CD14-positive monocyte (primary cell): ENCODE results near the gene PAPPA. TPM values are rescaled to one million over a fixed set of nuclear protein-coding genes. Genes with fewer than 3 reads are reported as not detected.

ENCODE experiments used
- DNase-seq, 3 donors: peaks; one replicate each; pipeline ENCODE4 v3.0.0-alpha.2; 2011 to 2022
- H2AFZ ChIP-seq: 2 replicates; pipeline ENCODE4 v1.6.0; 2012; ENCODE audit warnings: mild to moderate bottlenecking, low read depth, low read length, inconsistent platforms; ENCODE audit not compliant: insufficient read depth, poor library complexity, severe bottlenecking
- H3K27ac ChIP-seq, 2 donors: 1 replicate in 1 of 2; 2 replicates in 1 of 2; pipeline ENCODE4 v1.5.1; 2012 to 2013; ENCODE audit warnings: low read length in 2 of 2, control low read depth in 1 of 2, inconsistent platforms in 1 of 2, low read depth in 1 of 2, mild to moderate bottlenecking in 1 of 2
- H3K27me3 ChIP-seq, 2 donors: one replicate each; pipeline versions ENCODE4 v1.6.0 to v1.6.1; 2011 to 2013; ENCODE audit warnings: low read length in 2 of 2; ENCODE audit not compliant: control insufficient read depth in 2 of 2, insufficient read depth in 2 of 2
- H3K36me3 ChIP-seq, 2 donors: replicated peaks in 1 of 2; 1 replicate in 1 of 2; 2 replicates in 1 of 2; pipeline versions ENCODE4 v1.5.1 to v1.6.1; 2012 to 2013; ENCODE audit warnings: low read length in 2 of 2, control low read depth in 1 of 2, inconsistent platforms in 1 of 2, mild to moderate bottlenecking in 1 of 2; ENCODE audit not compliant: insufficient read depth in 2 of 2, control insufficient read depth in 1 of 2
- H3K4me1 ChIP-seq, 2 donors: 1 replicate in 1 of 2; 2 replicates in 1 of 2; pipeline versions ENCODE4 v1.5.1 to v1.6.1; 2012 to 2013; ENCODE audit warnings: low read length in 2 of 2, control low read depth in 1 of 2, inconsistent platforms in 1 of 2, mild to moderate bottlenecking in 1 of 2, moderate library complexity in 1 of 2; ENCODE audit not compliant: insufficient read depth in 2 of 2, control insufficient read depth in 1 of 2
- H3K4me2 ChIP-seq: replicated peaks from 2 replicates; pipeline ENCODE3; 2012; ENCODE audit warnings: low read length, moderate library complexity, mild to moderate bottlenecking; ENCODE audit not compliant: poor library complexity, severe bottlenecking; ENCODE audit errors: extremely low read depth
- H3K4me3 ChIP-seq, 3 experiments: fragments of 200-600 bp in 1 of 3; sonication (generic) in 1 of 3; replicated peaks in 1 of 3; 1 replicate in 2 of 3; 2 replicates in 1 of 3; pipeline ENCODE4 v1.5.1; 2011 to 2013; ENCODE audit warnings: low read length in 3 of 3, mild to moderate bottlenecking in 3 of 3, control low read depth in 2 of 3, low read depth in 2 of 3, inconsistent platforms in 1 of 3, moderate library complexity in 1 of 3
- H3K79me2 ChIP-seq: 2 replicates; pipeline ENCODE4 v1.6.0; 2012; ENCODE audit warnings: mild to moderate bottlenecking, control low read depth, inconsistent platforms, low read length, moderate library complexity; ENCODE audit not compliant: insufficient read depth
- H3K9ac ChIP-seq: 2 replicates; pipeline ENCODE4 v1.6.0; 2017; ENCODE audit warnings: low read length, mild to moderate bottlenecking; ENCODE audit not compliant: insufficient read depth, poor library complexity, severe bottlenecking
- H3K9me3 ChIP-seq, 2 donors: replicated peaks in 1 of 2; 1 replicate in 1 of 2; 2 replicates in 1 of 2; pipeline versions ENCODE4 v1.5.1 to v1.6.1; 2012 to 2013; ENCODE audit warnings: low read length in 2 of 2, control low read depth in 1 of 2; ENCODE audit not compliant: control insufficient read depth in 1 of 2, insufficient read depth in 1 of 2
- H4K20me1 ChIP-seq: 2 replicates; pipeline ENCODE4 v1.6.0; 2012; ENCODE audit warnings: mild to moderate bottlenecking, low read length, control low read depth, moderate library complexity; ENCODE audit not compliant: insufficient read depth
- H3K27ac Mint-ChIP-seq, 7 donors: one replicate each; pipeline ENCODE4 v1.8.0; 2020; ENCODE audit warnings: mild to moderate bottlenecking in 7 of 7, mixed read lengths in 7 of 7, moderate library complexity in 6 of 7, inconsistent platforms in 2 of 7
- H3K27me3 Mint-ChIP-seq, 3 donors: one replicate each; pipeline ENCODE4 v1.8.0; 2021 to 2022; ENCODE audit warnings: low read depth in 3 of 3, mild to moderate bottlenecking in 3 of 3, mixed read lengths in 3 of 3, moderate library complexity in 3 of 3, inconsistent platforms in 1 of 3
- H3K36me3 Mint-ChIP-seq, 2 donors: one replicate each; pipeline ENCODE4 v1.8.0; 2020; ENCODE audit warnings: mixed read lengths in 2 of 2, inconsistent platforms in 1 of 2, mild to moderate bottlenecking in 1 of 2
- H3K4me1 Mint-ChIP-seq: one replicate; pipeline ENCODE4 v1.8.0; 2020; ENCODE audit warnings: mild to moderate bottlenecking, mixed read lengths
- H3K4me3 Mint-ChIP-seq, 2 donors: one replicate each; pipeline ENCODE4 v1.8.0; 2020; ENCODE audit warnings: mild to moderate bottlenecking in 2 of 2, mixed read lengths in 2 of 2, moderate library complexity in 1 of 2
- H3K9me3 Mint-ChIP-seq, 7 donors: one replicate each; pipeline ENCODE4 v1.8.0; 2020 to 2022; ENCODE audit warnings: mixed read lengths in 7 of 7, mild to moderate bottlenecking in 6 of 7, moderate library complexity in 6 of 7, inconsistent platforms in 2 of 7
- WGBS: methylation state at CpG from one replicate; pipeline ENCODE4 v1.1.5; 2013; ENCODE audit warnings: missing lambda C conversion rate; ENCODE audit not compliant: insufficient coverage; 5-methylcytosine and 5-hydroxymethylcytosine counted together
- intact Hi-C, 2 donors: fragments of 100-400 bp; cut with micrococcal nuclease; formaldehyde crosslinking; loops; one replicate each; pipeline versions ENCODE4 v1.15.0 to v1.15.1; 2023
- polyA plus RNA-seq, 3 donors: library from polyadenylated mRNA; depleted of rRNA in 1 of 3; unstranded in 2 of 3; stranded (reverse) in 1 of 3; fragments of 300-500 nt in 2 of 3; fragments of >200 nt in 1 of 3; fragmentation: Illumina TruSeq in 2 of 3; gene quantifications; 1 replicate in 2 of 3; 2 replicates in 1 of 3; pipeline ENCODE4 v1.2.3, GENCODE V29; 2012 to 2021
- TF ChIP-seq, protein P1 (sequence below): fragments of 200-600 bp; IDR thresholded peaks from one replicate; pipeline ENCODE4 v1.8.0; 2022; ENCODE audit warnings: antibody characterized with exemption, mild to moderate bottlenecking

Gene PAPPA
- polyA plus RNA-seq, 3 donors = not detected

GRCh38 chr9:116154976-116155697 lies 1.5 kb downstream of the PAPPA start:
- peaks cover 0 to 3% of the 10 kb centered on the region in 2 donors for H3K36me3 Mint-ChIP-seq
- Histone ChIP-seq H3K36me3 (no peaks in the 10 kb centered on the region), H3K4me1 (no peaks in the 10 kb centered on the region), H3K79me2 (no peaks in the 10 kb centered on the region), H4K20me1 (no peaks in the 10 kb centered on the region), H3K9ac (no peak overlapping the region), H3K27me3 (peaks cover 63 to 71% of the 10 kb centered on the region in 2 donors), H3K4me2 (no peak overlapping the region), H3K27ac (no peak overlapping the region), H3K9me3 (peaks cover 0 to 14% of the 10 kb centered on the region in 2 donors), H3K4me3 (no peak overlapping the region), H2AFZ (no peak overlapping the region)
- intact Hi-C loops = no loop called here
- no peak overlapping the region for H3K27ac Mint-ChIP-seq
- DNase-seq = no peak
- peaks cover 63 to 76% (median 66%) of the 10 kb centered on the region in 3 donors for H3K27me3 Mint-ChIP-seq
- H3K4me1 Mint-ChIP-seq = no peaks in the 10 kb centered on the region
- 4% methylated on average over 15 of the region's 27 CpGs for WGBS
- TF ChIP-seq, protein P1, sequence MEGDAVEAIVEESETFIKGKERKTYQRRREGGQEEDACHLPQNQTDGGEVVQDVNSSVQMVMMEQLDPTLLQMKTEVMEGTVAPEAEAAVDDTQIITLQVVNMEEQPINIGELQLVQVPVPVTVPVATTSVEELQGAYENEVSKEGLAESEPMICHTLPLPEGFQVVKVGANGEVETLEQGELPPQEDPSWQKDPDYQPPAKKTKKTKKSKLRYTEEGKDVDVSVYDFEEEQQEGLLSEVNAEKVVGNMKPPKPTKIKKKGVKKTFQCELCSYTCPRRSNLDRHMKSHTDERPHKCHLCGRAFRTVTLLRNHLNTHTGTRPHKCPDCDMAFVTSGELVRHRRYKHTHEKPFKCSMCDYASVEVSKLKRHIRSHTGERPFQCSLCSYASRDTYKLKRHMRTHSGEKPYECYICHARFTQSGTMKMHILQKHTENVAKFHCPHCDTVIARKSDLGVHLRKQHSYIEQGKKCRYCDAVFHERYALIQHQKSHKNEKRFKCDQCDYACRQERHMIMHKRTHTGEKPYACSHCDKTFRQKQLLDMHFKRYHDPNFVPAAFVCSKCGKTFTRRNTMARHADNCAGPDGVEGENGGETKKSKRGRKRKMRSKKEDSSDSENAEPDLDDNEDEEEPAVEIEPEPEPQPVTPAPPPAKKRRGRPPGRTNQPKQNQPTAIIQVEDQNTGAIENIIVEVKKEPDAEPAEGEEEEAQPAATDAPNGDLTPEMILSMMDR = no peak
- peaks cover 0 to 11% (median 5%) of the 10 kb centered on the region in 7 donors for H3K9me3 Mint-ChIP-seq
- H3K4me3 Mint-ChIP-seq = peak overlapping the region in 1 of 2 donors; percentile 64

DNA sequence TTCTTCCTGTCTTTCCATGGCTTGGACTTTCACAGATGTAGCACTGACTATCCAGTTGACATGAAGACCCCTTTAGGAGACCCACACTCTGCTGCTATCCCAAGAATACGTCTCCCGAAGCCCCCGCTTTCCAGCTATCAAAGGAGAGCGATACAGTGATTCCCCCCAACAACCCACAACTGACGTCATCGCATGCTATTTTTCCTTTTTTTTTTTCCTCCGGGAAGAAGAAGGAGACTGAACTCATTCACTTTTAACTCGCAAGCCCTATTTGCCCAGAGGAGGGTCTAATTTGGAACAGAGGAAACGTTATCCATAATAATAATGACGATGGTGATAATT lies 2.1 kb downstream of the PAPPA start:
- TF ChIP-seq, protein P1 = no peak
- peak overlapping the region in 1 of 2 donors; percentile 64 for H3K4me3 Mint-ChIP-seq
- H3K9me3 ChIP-seq = peaks cover 0 to 14% of the 10 kb centered on the region in 2 donors

More for the DNA sequence above, 2.1 kb downstream of the PAPPA start:
- H3K27ac Mint-ChIP-seq = no peak overlapping the region
- intact Hi-C loops = no loop called here
- Histone ChIP-seq H3K4me1 (no peaks in the 10 kb centered on the region), H2AFZ (no peak overlapping the region), H3K36me3 (no peaks in the 10 kb centered on the region), H3K27me3 (peaks cover 59 to 66% of the 10 kb centered on the region in 2 donors), H3K9ac (no peak overlapping the region), H3K79me2 (no peaks in the 10 kb centered on the region), H3K4me2 (no peak overlapping the region), H3K4me3 (no peak overlapping the region), H3K27ac (no peak overlapping the region), H4K20me1 (no peaks in the 10 kb centered on the region)
- H3K36me3 Mint-ChIP-seq = peaks cover 0 to 3% of the 10 kb centered on the region in 2 donors
- peaks cover 60 to 74% (median 63%) of the 10 kb centered on the region in 3 donors for H3K27me3 Mint-ChIP-seq
- H3K9me3 Mint-ChIP-seq = peaks cover 0 to 11% (median 5%) of the 10 kb centered on the region in 7 donors
- no peak for DNase-seq
- H3K4me1 Mint-ChIP-seq = no peaks in the 10 kb centered on the region
- WGBS = 9% methylated on average over 4 of the region's 10 CpGs
